HG03045 (cell line): Measurements from ENCODE around the gene BOC.

Experiments used
- ATAC-seq: cut with Tn5 transposase; IDR thresholded peaks from one replicate; pipeline ENCODE4 v1.9.1; 2021; ENCODE audit warnings: mild to moderate bottlenecking, moderate library complexity; ENCODE audit not compliant: unreplicated experiment

Gene BOC

GRCh38 chr3:113247068-113247467 lies 35.7 kb downstream of the BOC start:
- ATAC-seq: no peak

GRCh38 chr3:113247675-113248458 lies 36.5 kb downstream of the BOC start:
- no peak for ATAC-seq

GRCh38 chr3:113249111-113249510 lies 37.8 kb downstream of the BOC start:
- no peak for ATAC-seq

GRCh38 chr3:113249601-113250000 lies 38.2 kb downstream of the BOC start:
- no peak for ATAC-seq

GRCh38 chr3:113250566-113250965 lies 39.2 kb downstream of the BOC start:
- no peak for ATAC-seq

- no peak for ATAC-seq
Observed at GRCh38 chr3:113251817-113252216, 40.5 kb downstream of the BOC start.

GRCh38 chr3:113252553-113252952 lies 41.2 kb downstream of the BOC start:
- ATAC-seq: no peak

- ATAC-seq: no peak
Observed at GRCh38 chr3:113253702-113254101, 42.3 kb downstream of the BOC start.

GRCh38 chr3:113254171-113254947 lies 43.0 kb downstream of the BOC start:
- no peak for ATAC-seq

GRCh38 chr3:113255100-113255853 lies 43.9 kb downstream of the BOC start:
- no peak for ATAC-seq

- ATAC-seq: no peak
Observed at GRCh38 chr3:113255854-113256615, 44.7 kb downstream of the BOC start.

GRCh38 chr3:113258361-113258760 lies 47.0 kb downstream of the BOC start:
- no peak for ATAC-seq

- no peak for ATAC-seq
Observed at GRCh38 chr3:113259196-113259595, 47.8 kb downstream of the BOC start.

GRCh38 chr3:113261063-113261625 lies 49.8 kb downstream of the BOC start:
- no peak for ATAC-seq

- no peak for ATAC-seq
Observed at GRCh38 chr3:113261626-113262303, 50.4 kb downstream of the BOC start.

- no peak for ATAC-seq
Observed at GRCh38 chr3:113262304-113262665, 50.9 kb downstream of the BOC start.

GRCh38 chr3:113263020-113263419 lies 51.7 kb downstream of the BOC start:
- ATAC-seq: no peak

- ATAC-seq: no peak
Observed at GRCh38 chr3:113263778-113264177, 52.4 kb downstream of the BOC start.

GRCh38 chr3:113264283-113265131 lies 53.1 kb downstream of the BOC start:
- ATAC-seq: no peak
